Dedifferentiated amniotic fluid mesenchymal stem cell (primary cell): ENCODE results near the gene SLC6A3.
"Not testable (repeated sequence)": the region's sequence is repeated elsewhere in the genome, so short reads cannot be mapped to it uniquely, and the experiment has no call there.

ENCODE experiments used
- DNase-seq: peaks from one replicate; pipeline ENCODE4 v3.0.0-alpha.2; 2016; ENCODE audit errors: extremely low spot score

Gene SLC6A3

DNA sequence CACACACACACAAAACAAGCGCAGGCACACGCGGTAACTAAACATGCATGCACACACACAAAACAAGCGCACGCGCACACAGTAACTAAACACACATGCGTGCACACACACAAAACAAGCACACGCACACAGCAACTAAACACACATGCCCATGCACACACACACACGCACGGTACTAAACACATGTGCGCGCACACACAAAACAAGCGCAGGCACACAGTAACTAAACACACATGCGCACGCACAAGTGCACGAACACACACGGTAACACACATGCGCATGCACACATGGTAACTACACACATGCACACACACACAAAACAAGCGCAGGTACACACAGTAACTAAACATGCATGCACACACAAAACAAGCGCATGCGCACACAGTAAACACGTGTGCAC lies 19.9 kb upstream of the SLC6A3 start:
- no peak for DNase-seq

DNA sequence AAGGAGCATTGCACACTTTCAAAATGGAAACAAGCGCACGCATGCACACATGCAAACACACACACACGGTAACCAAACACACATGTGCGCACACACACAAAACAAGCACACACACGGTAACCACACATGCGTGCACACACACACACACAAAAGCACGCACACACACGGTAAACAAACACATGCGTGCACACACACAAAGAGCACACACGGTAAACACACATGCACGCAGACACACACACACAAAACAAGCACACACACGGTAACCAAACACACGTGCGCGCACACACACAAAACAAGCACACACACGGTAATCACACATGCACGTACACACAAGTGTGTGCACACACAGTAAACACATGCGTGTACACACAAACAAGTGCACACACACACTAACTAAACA lies 19.3 kb upstream of the SLC6A3 start:
- no peak for DNase-seq

DNA sequence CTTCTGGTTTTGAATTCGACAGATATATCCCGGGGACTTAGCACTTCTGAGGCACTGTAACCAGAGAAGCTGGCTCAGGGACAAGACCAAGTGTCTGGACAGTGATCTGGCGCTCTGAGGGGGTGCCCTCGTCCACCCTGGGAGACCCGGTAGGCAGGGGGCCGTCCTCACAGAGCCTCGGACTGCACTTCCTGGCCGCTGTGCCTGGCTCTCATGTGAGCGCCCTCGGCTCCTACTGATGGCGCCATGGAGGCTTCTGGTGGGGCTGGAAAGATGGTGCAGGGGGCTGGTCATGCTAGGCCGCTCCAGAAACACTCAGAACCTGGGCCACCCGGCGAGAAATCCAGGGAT lies 18.8 kb upstream of the SLC6A3 start:
- DNase-seq = no peak

DNA sequence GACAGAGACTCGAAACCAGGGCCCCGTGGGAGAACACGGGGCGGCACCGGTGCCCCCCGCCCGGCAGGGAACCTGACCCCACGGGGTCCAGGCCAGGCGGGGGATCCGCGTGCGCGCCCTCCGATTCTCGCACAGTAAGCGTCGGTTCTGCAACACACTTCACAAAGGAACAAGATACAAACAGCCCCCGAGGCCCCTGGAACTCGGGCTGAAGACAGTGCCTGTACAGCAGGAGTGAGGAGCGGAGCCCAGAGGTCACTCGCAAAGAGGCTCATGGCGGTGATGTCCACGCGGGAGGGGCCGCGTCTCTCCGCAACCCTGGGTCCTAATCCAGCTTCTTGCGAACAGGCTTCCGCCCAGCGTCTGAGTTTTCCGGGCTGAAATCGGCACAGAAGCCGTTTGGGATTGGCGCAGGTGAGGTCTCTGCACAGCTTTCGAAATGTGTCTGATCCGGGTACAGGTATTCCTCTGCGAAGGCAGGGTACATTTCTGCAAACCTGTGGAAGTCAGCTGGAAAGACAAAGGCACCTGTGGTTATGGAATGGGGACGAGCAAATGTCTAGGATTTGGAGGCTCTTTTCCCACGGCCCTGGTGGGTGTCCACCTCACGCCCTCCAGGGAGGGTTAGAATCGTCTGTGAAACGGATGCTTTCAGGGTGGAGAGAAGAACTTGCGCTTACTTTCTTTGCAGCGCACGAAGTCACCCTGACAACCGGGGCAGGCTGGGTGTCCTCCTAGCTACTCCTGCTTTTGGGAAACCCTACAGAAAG lies 18.3 kb upstream of the SLC6A3 start:
- DNase-seq = no peak

DNA sequence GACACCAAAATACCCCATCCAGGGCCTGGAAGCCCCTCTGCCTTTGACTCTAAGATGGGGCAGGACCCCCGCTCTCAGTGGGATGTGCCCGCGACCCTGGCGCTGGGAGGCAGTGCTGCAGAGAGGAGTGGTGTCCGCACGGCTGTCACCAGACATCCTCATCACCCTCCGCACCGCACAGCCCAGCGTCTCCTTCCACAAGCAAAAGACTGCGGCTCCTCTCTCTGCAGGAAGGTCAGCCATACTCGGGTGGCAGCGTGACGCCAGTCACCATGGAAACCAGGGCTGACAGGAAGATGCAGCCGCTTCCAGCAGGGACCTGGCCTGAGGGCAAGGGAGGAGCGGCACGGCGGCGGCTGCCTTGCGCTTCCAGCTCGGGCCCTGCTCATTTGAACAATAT lies 17.1 kb upstream of the SLC6A3 start:
- DNase-seq = no peak

DNA sequence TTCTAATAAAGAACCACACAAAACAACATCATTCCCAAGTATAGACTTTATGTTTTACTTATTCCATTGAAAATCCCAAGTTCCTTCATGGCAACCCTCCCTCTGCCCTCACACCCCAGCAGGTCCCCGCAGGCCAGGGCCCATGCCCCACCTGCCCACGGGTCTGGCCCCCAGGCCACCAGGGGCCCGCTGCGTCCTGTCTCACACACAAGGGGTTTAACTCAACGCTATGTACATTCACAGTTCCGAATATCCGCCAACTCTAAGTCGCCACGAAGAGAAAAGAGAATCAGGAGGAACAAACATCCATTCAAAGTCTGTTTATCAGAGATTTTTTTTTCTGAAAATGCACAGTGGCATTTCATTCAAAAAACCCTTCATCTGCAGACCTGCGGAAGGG lies 16.2 kb upstream of the SLC6A3 start:
- no peak for DNase-seq

DNA sequence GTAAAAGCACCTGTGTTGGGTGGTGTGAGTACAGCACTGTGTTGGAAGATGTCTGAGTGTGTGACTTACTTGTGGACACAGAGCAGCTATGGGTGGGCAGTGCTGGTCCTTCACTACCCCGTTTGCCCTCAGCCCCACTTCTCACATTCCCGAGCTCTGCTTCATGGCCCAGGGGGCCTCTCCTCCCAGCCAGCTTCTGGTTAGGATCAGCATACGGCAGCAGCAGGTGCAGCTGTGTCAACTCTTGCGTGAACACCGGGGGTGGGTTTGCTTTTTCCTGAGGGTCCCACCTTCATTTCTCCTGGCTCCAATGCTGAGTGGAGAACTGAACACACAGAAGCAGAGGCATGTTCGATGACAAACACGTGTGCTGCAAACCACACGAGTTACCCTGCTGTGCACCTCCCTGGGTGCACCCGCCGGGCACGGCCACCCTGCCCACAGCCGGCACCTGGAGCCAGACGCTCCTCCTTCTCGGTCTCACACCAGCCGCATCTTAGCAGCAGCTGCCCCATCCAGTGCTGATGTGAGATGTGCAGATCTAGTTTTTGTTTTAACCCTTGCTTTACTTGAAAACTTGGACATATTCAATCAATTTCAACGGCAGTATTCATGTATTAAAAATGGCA lies 14.9 kb upstream of the SLC6A3 start:
- DNase-seq = no peak

DNA sequence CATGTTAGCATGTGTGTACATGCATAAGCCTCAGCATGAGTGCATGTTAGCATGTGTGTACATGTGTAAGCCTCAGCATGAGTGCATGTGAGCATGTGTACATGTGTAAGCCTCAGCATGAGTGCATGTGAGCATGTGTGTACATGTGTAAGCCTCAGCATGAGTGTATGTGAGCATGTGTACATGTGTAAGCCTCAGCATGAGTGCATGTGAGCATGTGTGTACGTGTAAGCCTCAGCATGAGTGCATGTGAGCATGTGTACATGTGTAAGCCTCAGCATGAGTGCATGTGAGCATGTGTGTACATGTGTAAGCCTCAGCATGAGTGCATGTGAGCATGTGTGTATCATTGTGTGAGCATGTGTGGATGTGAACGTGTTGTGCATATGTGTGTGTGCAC lies 14.2 kb upstream of the SLC6A3 start:
- not testable (repeated sequence) for DNase-seq

DNA sequence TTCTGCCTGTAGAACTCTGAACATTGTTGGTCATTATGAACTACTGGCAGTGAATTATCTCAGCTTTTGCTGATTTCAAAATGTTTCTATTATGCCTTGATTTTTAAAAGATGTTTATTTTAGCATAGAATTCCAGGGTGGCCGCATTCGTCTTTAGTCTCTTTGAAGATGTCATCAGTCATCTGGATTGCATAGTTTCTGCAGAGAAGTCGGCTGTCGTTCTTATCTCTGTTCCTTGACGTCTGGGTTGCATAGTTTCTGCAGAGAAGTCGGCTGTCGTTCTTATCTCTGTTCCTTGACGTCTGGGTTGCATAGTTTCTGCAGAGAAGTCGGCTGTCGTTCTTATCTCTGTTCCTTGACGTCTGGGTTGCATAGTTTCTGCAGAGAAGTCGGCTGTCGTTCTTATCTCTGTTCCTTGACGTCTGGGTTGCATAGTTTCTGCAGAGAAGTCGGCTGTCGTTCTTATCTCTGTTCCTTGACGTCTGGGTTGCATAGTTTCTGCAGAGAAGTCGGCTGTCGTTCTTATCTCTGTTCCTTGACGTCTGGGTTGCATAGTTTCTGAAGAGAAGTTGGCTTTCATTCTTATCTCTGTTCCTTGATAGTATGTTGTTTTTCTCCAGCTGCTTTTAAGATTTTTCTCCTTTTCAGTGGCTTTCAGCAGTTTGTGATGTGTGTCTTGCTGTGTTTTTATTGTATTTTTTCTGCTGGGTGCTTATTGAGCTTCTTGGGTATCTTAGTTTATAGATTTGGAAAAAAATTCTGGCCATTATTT lies 11.1 kb upstream of the SLC6A3 start:
- DNase-seq = not testable (repeated sequence)

DNA sequence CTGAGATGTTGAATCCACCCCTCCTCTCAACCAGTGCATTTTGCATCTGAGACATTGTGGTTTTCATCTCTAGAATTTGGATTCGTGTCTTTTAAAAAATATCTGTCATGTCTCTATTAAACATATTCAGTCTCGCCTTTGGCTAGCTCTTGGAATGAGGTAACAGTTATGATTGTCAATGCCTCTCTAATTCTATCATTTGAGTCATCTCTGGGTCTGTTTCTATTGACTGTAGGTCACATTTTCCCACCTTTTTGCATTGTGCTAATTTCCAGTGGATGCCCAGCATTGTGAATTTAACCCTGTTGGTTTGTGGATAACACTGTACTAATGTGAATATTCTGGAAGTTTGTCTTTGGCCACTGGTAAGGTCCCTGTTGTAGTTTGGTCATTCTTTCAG lies 8.4 kb upstream of the SLC6A3 start:
- DNase-seq = no peak

DNA sequence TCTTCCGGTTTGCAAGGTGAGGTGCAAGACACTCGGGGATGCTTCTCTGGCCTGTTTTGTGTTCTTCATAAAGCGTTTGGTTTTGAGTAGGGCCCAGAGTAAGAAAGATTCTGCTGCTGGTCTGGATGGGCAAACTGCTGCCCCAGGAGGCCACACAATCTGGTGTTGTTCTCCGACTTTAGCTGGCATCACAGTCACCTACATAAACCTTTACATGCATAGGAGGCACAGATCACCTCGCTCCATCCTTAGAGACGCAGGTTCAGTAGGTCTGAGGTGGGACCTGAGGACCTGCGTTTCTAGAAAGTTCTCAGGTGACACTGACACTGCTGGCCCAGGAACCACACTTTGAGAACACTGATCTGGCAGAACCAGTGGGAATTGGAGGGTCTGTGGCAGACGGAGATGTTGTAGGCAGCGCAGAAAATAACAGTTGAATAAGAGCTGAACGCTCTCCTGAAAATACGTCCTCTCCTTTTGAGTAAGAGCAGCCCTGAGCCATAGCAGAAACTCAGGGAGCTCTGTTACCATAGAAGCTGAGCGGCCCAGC lies 3.9 kb upstream of the SLC6A3 start:
- DNase-seq = no peak

DNA sequence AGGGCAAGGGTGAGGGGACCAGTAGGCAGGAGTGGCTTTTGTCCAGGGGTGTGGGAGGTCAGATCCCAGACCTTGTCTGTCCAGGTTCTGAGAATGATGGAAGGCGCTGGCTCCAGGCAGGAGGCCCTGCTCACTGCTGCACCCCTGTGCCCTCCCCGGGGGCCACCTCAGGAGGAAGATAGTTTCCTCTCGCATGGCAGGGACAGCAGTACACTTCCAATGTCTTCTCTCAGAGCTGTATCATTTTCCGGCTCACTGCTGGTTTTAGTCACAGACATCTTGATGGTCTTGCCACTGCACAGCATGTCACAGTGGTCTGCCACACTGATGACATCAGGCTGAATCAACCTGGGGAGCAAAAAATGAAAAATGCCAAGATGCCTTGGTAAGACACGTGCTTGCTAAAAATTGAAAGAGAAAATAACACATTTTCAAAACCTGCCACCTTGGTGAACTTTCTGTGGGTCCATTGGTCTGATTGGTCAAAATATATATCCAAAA lies 3.3 kb upstream of the SLC6A3 start:
- DNase-seq = no peak

DNA sequence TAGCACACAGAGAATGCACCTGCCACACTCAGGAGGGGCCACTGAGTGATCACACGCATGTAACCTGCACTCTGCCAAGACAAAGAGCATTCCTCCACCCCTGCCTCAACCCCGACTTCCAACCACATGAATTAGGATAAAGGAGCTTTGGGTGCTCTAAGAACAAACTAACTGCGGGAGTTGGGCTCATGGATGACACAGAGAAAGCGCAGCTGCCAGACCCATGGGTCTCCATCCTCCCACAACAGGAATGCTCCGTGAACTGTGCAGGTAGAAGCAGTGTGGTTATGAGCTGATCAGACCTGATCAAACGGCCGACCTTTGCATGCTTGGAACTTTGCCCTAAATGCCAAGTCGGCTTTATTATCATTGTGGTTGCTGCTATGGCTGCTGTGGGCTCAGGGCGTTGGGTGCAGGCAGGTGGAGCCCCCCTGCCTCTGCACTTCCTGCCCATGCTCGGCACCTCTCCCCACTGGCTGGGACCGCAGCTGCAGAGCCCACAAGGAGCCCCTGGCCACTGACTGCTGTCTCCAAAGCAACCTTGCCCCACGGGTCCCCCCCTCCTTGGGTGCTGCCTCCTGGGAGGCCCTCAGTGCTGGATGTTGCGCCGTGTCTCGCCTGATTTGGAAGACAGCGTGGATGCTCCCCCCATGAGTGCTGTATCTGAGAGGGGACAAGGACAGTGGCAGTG lies 2.6 kb upstream of the SLC6A3 start:
- no peak for DNase-seq

DNA sequence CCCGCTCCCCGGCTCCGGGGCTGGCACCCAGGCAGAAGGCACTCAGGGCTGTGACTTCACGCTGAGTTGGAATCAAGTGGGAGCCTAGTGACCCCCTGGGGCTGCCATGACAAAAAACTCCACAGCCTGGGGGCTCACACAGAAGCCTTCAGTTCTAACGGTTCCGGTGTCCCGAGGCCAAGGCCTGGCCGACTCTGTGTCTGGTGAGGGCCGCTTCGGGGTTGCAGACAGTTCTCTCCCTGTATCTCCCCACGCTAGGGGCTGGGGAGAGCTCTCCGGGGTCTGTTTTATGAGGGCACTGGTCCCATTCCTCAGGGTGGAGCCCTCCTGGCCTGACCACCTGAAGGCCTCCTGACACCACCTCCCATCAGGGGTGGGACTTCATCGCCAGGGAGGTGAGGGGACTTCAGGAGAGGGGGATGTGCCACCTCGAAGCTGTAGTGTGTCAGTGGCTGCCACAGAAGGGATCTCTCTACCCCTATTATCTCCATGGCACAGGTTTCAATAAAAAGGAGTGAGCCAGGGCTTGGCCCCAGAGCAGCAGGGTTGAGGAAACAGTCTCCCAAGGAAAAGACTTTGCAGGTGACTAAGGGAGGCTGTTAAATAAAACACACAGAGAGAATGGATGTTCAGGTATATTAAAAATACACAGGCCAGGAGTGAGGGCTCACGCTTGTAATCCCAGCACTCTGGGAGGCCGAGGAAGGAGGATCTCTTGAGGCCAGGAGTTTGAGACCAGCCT lies 1.5 kb upstream of the SLC6A3 start:
- DNase-seq = no peak

DNA sequence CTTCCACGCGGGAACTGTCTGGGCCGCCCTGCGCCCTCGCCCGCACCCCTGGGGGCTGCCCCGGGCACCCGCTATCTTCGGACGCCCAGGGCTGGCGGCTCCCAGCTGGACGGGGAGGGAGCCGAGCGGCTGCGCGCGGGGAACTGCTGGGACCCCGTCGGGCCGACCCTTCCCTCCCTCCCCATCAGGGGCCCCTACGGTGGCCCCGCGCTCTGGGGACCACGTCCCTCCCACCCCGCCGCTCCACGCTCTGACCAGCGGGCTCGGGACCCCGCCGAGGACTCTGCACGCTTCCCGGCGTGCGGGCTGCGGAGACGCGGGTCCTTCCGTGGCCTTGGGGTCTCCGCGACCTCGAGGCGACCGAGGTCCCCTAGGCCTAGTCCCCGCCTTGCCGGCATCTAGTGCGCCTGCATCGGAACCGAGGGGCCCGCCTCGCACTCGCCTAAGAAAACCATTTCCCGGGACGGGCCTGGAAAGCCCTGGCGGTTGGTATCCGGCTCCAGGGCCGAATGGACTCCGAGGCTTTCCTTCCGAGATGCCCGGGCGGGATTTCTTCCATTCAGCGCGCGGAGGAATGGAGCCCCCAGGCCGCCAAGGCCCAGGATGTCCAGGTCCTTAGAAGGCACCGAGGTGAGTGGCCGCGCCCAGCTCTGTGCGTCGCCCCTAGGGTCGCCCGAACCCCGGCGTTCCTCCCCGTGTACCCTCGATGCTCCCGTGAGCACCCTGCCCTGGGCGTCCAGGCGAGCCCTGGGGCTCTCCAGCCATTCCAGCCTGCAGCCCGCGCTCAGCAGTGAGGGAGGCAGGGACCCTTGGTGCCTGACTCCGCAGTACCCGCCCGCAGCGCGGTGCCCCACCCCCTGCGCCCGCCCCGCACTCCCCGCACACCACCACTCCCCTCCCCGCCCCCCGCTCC lies 705 bp upstream of the SLC6A3 start:
- DNase-seq = no peak

DNA sequence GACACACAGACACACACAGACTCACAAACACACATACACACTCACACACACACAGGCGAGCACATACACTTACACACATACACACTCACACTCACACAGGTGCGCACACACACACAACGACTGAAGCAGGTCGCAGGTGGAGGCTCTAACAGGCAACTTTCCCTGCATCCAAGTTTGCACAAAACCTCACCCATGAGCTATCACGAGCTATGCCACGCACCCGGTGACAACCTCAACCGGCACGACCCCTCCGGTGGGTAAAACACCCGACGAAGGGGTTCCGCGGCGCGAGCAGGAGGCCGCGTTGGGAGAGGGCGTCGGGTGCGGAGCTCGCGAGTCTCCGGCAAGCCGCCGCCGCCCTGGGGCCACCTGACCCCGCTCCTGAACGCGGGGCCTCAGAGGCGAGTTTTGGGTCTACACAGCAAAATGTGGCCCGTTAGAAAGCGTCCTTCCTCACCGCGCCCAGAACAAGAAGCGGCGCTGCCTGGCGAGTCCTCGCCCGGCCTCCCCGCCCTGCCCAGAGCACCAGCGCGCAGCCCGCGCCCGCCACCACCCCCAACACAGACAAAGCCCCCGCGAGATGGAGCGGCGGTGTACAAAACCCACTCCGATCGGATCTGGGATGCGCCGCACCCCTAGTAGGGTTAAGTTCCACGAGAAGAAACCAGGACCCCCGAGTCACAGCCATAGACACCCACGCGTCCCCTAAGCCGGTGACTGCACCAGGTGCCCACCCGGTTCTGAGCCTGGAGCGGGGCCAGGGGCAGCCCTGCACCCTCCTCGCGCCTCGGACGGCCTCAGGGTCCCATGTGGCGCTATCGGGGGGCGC lies 665 bp downstream of the SLC6A3 start:
- no peak for DNase-seq

DNA sequence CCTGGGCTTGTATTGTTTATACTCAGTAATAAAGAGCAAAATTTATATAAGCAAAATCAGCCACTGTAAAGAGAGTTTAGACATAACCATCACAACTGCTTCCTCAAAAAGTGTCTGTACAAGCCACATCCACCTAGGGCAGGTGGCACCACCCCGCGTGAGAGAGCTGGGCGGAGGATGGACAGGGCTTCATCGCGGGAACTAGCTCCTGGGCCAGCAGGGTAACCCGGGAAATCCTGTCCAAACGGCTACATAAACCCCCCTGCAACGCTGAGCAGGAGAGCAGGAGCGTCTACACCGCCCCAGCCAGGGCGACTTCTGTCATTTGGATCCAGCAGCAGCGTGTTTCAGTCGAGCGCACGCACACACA lies 1.3 kb downstream of the SLC6A3 start:
- no peak for DNase-seq

DNA sequence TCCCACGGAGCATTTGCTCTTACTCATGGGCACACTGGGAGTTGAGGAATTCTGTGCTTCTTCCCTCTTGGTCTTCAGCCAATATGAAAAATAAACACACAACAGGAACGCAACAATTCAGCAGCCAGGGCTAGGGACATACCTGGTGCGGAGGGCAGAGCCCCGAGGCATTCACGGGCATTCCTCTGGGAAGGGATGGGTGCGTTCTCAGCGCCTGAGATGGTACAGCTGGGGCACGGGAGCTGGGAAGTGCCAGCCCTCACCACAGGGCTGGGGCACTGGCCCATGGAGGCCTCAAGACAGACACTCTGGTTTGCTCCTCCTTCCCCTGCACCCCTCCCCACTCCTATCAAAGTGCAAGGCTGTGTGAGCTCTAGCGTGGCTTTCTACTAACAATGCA lies 2.1 kb downstream of the SLC6A3 start:
- no peak for DNase-seq
